K562 (cell line): ENCODE results near the gene FAM187B. TPM values are rescaled to one million over a fixed set of nuclear protein-coding genes. Genes with fewer than 3 reads are reported as not detected.

Experiments used
- CBX5 ChIP-seq: IDR thresholded peaks from 2 replicates; pipeline ENCODE4 v1.6.1; 2014; ENCODE audit warnings: low read depth, borderline replicate concordance
- SMC3 ChIP-seq: conservative IDR thresholded peaks from 2 replicates; pipeline ENCODE4 v1.6.1; 2011; ENCODE audit warnings: low read depth, low read length, improper control_type of control experiment; ENCODE audit not compliant: insufficient read depth
- ZC3H4 ChIP-seq: sonication (generic); formaldehyde crosslinking; IDR thresholded peaks from 2 replicates; pipeline ENCODE4 v1.9.0; 2021; ENCODE audit warnings: missing genetic modification reagents, borderline replicate concordance
- ZNF354B ChIP-seq: fragments of 250-450 bp; sonication (Bioruptor Pico); IDR thresholded peaks from 2 replicates; pipeline ENCODE4 v1.4.0; 2020
- ZNF696 ChIP-seq: fragments of 250-450 bp; sonication (Bioruptor Pico); conservative IDR thresholded peaks from 2 replicates; pipeline ENCODE4 v1.4.0; 2020; ENCODE audit warnings: mild to moderate bottlenecking, moderate library complexity
- polyA plus RNA-seq, 8 experiments: library from polyadenylated mRNA; depleted of rRNA in 4 of 8; stranded (reverse) in 5 of 8; unstranded in 3 of 8; fragments of >200 nt; fragmentation: Nextera tagmentation in 2 of 8; fragmentation: Illumina TruSeq in 1 of 8; extraction: Ambion mirVana in 2 of 8; extraction: Trizol in 1 of 8; gene quantifications; 2 replicates each; pipeline versions ENCODE4 v1.2.1 to v1.2.3, GENCODE V29; 2011 to 2014; ENCODE audit warnings: inconsistent platforms in 1 of 8, missing spikeins in 1 of 8
- total RNA-seq, 7 experiments: library from RNA; depleted of rRNA in 6 of 7; stranded (reverse); fragments of >200 nt in 6 of 7; fragmentation: Illumina TruSeq in 2 of 7; extraction: Trizol in 2 of 7; gene quantifications; 2 replicates each; pipeline versions ENCODE4 v1.2.1 to v1.2.3, GENCODE V29; 2011 to 2021; ENCODE audit warnings: low replicate concordance in 1 of 7
- TF ChIP-seq, protein P1 (sequence below): sonication (generic); formaldehyde crosslinking; IDR thresholded peaks from 2 replicates; pipeline ENCODE4 v1.8.1; 2023; ENCODE audit warnings: mild to moderate bottlenecking, missing genetic modification reagents
- TF ChIP-seq, protein P2 (sequence below): sonication (generic); formaldehyde crosslinking; IDR thresholded peaks from 2 replicates; pipeline ENCODE4 v1.4.0; 2020; ENCODE audit warnings: mild to moderate bottlenecking, missing genetic modification reagents

The FAM187B gene
- total and polyA plus RNA-seq, 9 of the 15 experiments (the other 6 are each of a cell fraction or from before 2014, with no cell fraction given) = 0.04 to 0.09 TPM; not detected in 7

DNA sequence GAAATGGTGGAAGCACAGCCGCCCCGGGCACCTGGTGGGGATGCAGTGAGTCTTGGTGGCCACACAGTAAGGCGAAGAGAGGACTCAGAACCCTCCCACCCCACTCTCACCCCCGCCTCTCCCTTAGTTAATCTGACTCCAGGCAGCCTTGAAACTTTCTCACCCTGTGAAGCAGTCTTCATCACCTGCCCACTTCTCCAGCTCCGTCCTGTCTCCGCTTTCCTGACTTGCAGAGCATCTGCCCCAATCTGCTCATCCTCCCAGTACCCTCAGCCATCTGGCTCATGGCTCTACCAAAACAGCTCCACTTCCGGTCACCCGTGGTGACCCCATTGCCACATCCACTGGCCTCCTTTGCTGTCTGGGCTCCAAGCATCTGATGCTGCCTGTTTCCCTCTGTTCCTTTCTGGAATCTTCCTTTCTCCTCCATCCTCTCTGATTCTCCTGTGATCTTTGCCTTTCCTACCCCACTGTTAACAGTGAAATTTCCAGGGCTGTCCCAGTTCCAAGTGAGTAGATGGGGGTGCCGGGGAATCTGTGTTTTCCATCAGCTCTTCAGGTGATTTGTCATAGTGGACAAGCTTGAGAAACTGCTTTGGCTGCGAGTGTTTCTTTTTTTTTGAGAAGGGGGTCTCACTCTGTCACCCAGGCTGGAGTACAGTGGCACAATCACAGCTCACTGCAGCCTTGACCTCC lies 44.6 kb upstream of the FAM187B start (continued):
- TF ChIP-seq, protein P1, sequence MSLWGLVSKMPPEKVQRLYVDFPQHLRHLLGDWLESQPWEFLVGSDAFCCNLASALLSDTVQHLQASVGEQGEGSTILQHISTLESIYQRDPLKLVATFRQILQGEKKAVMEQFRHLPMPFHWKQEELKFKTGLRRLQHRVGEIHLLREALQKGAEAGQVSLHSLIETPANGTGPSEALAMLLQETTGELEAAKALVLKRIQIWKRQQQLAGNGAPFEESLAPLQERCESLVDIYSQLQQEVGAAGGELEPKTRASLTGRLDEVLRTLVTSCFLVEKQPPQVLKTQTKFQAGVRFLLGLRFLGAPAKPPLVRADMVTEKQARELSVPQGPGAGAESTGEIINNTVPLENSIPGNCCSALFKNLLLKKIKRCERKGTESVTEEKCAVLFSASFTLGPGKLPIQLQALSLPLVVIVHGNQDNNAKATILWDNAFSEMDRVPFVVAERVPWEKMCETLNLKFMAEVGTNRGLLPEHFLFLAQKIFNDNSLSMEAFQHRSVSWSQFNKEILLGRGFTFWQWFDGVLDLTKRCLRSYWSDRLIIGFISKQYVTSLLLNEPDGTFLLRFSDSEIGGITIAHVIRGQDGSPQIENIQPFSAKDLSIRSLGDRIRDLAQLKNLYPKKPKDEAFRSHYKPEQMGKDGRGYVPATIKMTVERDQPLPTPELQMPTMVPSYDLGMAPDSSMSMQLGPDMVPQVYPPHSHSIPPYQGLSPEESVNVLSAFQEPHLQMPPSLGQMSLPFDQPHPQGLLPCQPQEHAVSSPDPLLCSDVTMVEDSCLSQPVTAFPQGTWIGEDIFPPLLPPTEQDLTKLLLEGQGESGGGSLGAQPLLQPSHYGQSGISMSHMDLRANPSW (CRISPR knock-in tag) = no peak
- no peak for TF ChIP-seq SMC3
- no peak for TF ChIP-seq ZNF696
- no peak for TF ChIP-seq CBX5
- TF ChIP-seq, protein P2, sequence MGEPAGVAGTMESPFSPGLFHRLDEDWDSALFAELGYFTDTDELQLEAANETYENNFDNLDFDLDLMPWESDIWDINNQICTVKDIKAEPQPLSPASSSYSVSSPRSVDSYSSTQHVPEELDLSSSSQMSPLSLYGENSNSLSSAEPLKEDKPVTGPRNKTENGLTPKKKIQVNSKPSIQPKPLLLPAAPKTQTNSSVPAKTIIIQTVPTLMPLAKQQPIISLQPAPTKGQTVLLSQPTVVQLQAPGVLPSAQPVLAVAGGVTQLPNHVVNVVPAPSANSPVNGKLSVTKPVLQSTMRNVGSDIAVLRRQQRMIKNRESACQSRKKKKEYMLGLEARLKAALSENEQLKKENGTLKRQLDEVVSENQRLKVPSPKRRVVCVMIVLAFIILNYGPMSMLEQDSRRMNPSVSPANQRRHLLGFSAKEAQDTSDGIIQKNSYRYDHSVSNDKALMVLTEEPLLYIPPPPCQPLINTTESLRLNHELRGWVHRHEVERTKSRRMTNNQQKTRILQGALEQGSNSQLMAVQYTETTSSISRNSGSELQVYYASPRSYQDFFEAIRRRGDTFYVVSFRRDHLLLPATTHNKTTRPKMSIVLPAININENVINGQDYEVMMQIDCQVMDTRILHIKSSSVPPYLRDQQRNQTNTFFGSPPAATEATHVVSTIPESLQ (CRISPR knock-in tag) = no peak
- no peak for TF ChIP-seq ZNF354B (CRISPR knock-in tag)
- TF ChIP-seq ZC3H4 (CRISPR knock-in tag) = no peak
